NK-92 (cell line): ENCODE measurements around the gene NOP10.
"Not testable (repeated sequence)": the region's sequence is repeated elsewhere in the genome, so short reads cannot be mapped to it uniquely, and the experiment has no call there.

ENCODE experiments used
- DNase-seq: peaks from one replicate; lab custom pipeline; 2025; ENCODE audit not compliant: unreplicated experiment; lab: John Stamatoyannopoulos, UW

NOP10 gene

DNA sequence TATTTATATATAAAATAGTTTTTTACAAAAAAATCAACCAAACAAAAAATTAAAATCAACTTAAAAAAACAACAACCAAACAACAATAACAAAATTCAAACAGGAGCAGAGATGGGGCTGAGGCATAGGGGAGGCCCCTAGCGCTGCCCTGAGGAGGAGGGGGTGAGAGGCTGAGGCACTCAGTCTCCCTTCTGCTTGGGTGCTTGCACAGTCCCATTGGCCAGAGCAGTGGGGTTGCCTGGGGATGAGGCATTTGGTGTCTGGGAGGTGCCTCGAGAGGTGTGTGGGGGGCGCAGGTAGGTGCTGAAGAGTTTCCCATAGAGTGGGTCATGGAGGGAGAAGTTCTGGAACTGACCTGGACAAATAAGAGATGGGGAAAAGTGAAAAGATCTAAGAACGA lies 16.0 kb upstream of the NOP10 start:
- no peak for DNase-seq

DNA sequence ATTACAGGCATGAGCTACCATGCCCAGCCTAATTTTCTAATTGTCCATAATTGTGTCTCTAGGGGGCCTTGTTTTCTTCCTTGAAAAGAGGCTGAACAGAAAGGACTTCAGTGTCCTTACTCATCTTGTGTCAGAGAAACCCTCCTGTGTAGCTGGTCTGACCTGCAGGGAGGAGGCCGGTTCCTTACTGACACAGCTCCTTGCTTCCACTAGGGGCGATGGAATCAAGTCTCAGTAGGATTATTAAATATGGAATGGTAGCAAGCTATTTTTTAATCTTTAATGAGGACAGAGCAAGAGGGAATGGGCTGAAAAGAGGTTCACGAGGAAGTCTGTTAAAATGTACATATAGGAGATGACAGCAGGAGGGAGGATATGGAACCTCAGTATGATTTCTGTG lies 15.4 kb upstream of the NOP10 start:
- no peak for DNase-seq

DNA sequence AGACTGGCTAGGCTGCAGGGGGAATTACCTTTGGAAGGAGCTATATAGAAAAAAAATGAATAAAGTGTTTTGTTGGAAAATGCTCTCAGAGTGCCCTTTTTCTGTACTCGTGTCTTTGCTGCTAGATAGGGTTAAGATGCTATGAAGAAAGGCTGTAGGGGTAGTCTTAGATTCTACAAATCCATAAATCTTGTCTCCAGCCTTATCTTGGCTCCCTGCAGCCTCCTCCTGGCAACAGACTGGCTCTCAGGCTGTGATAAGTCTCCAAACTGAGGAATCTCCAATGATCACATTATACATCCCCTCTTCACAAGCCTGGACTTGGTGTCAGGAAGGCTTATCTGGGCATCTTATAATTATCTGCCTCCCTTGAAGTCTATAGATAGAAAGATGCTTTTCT lies 14.7 kb upstream of the NOP10 start:
- DNase-seq: no peak

DNA sequence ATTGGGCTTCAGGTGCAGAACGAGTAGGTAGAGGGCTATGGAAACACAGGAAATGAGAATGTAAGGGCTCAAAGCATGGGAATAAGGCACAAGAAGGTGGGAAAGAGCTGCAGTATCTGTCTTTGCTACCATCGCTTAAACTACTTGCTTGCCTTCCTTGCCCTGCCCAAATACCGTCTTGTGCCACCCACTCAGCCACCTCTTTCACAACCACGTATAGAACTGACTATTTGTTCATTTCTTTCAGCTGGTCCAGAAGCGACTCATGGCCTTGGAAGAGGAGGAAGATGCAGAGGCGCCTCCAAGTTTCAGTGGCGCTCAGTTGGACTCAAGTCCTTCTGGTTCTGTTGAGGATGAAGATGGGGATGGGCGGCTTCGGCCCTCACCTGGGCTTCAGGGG lies 12.3 kb upstream of the NOP10 start:
- DNase-seq: no peak

DNA sequence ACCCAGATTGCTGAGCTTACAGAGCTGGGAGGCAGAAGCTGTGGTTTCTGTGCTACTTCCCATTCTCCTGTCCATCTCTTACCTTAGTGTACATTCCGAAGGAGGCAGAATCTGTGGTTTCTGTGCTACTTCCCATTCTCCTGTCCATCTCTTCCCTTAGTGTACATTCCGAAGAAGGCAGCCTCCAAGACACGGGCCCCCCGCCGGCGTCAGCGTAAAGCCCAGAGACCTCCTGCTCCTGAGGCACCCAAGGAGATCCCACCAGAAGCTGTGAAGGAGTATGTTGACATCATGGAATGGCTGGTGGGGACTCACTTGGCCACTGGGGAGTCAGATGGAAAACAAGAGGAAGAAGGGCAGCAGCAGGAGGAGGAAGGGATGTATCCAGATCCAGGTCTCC lies 11.3 kb upstream of the NOP10 start:
- DNase-seq: no peak

DNA sequence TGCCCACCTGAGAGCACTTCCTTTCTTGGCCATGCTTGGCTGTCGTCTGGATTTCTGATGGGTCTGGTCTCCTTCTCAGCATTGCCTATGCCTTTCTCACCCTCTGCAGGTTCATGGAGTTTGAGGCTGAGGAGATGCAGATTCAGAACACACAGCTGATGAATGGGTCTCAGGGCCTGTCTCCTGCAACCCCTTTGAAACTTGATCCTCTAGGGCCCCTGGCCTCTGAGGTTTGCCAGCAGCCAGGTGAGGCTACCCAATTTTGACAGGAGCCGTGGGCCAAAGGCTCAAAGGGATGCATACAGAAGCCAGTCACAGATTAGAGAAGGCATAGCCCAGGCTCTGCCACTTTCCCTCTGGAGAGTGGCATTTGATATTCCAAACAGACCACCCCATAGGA lies 10.7 kb upstream of the NOP10 start:
- DNase-seq: no peak

DNA sequence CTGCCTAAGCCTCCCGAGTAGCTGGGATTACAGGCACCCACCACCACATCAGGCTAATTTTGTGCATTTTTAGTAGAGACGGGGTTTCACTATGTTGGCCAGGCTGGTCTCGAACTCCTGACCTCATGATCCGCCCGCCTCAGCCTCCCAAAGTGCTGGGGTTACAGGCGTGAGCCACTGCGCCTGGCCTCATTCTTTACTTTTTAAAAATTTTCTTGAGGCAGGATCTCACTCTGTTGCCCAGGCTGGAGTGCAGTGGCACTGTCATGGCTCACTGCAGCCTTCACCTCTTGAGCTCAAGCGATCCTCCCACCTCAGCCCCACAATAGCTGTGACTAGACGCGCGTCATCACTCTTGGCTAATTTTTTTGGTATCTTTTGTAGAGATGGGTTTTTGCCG lies 10.1 kb upstream of the NOP10 start:
- not testable (repeated sequence) for DNase-seq

DNA sequence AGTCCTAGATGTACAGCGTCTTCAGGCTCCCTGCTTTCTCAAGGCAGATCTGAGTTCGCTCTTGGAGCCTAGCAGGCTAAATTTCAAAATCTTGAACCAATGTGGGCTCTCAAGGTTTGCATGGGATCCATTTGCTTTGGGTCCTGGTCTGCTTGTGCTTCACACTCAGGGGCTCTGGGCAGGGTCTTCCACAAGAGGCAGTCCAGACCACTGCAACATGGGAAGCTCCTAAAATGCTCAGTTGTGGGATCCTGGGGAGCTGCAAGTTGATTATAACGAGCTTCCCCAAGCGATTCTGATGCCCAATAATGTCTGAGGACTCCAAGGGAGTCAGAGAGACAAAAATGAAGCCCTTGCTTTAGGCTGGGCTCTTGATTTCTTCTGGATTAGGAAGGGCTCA lies 6.8 kb upstream of the NOP10 start:
- no peak for DNase-seq

DNA sequence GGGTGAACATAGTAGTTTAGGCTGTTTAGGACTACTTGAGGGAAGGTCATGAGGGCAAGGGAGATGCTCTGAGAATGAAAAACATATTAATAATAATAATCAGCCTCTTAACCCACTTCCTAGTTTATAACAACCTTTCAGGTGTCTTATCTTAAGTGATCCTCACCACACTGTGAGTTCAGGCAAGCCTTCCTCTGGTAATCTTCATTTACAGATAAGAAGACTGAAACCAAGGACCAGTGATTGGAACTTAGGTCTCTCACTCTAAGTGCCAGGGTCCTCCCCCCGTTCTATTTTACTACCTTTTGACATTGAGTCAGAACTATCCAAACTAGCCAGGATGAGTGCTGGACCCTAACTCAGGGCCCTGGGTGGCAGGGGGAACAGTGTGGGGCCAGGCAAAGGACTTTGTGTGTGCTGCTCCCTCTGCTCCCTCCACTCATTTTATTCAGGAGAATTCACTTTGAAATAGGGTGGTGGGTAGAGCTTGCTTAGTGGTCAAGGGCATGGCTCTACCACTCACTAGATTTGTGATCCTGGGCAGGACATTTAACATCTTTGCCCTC lies 5.9 kb upstream of the NOP10 start:
- DNase-seq: no peak

DNA sequence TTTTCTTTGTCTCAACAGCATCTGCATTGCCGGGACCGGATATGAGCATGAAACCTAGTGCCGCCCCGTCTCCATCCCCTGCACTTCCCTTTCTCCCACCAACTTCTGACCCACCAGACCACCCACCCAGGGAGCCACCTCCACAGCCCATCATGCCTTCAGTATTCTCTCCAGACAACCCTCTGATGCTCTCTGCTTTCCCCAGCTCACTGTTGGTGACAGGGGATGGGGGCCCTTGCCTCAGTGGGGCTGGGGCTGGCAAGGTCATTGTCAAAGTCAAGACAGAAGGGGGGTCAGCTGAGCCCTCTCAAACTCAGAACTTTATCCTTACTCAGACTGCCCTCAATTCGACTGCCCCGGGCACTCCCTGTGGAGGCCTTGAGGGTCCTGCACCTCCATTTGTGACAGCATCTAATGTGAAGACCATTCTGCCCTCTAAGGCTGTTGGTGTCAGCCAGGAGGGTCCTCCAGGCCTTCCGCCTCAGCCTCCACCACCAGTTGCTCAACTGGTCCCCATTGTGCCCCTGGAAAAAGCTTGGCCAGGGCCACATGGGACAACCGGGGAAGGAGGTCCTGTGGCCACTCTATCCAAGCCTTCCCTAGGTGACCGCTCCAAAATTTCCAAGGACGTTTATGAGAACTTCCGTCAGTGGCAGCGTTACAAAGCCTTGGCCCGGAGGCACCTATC lies 5.2 kb upstream of the NOP10 start:
- no peak for DNase-seq

DNA sequence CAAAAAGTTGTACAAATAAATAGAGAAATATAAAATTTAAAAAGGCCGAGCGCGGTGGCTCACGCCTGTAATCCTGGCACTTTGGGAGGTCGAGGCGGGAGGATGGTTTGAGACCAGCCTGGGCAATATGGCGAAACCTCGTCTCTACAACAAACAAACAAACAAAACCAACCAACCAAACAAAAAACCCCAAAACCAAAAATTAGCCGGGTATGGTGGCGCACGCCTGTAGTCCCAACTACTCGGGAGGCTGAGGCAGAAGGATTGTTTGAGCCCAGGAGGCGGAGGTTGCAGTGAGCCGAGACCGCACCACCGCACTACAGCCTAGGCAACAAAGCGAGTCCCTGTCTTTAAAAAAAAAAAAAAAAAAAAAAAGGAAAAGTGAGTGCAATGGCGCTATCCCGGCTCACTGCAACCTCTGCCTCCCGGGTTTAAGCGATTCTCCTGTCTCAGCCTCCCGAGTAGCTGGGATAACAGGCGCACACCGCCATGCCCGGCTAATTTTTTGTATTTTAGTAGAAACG lies 661 bp downstream of the NOP10 start:
- DNase-seq: not testable (repeated sequence)

DNA sequence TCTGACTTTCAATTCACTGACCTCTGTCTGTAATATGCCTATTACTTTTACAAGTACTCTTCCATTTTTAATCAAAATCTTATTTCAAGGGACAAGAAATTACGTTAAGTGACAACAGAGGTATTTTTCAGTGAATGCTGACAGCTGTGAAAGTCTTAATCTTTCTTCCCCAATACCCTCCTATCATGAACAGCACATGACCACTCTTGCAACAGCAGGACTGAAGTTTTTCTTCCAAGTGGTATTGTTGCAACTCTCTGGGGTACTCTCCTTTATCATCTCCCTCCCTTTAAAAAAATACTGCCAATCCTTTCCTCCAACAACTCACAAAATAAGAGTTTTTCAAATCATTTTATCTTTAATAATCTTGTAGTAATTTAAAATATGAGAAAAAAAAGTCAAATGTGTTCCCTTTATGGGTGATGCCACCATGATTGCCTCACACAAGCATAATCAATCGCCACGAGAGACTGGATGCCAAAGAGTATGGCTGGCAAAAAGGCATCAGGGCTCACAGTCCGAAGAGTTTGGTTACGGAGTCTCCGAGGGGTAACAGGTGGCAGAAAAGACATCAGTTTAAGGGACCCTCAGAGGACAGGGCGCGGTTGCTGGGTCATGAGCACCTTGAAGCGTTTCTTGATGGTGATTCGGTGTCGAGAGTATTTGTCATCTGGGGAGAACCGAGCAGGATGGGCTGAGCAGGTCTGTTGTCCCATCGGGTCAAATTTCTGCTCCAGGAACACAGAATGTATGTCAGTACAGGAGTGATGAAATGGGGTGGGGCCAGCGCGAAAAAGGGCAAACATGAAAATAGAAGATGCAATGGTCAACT lies 1.3 kb downstream of the NOP10 start:
- no peak for DNase-seq

DNA sequence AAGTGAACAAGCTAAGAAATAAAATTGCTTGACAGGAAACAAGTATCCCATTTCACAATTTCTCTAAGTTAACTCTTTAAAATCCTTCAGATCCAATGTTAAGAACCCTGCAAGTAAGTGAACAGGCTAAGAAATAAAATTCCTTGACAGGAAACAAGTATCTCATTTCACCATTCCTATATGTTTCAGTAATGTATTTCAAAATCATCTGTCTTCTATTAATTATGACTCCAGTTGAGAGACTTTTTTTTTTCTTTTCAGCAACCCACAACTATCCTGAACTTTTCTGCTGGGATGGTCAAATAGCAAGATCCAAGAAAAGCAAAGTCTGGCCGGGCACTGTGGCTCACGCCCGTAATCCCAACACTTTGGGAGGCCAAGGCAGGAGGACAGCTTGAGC lies 3.0 kb downstream of the NOP10 start:
- no peak for DNase-seq

DNA sequence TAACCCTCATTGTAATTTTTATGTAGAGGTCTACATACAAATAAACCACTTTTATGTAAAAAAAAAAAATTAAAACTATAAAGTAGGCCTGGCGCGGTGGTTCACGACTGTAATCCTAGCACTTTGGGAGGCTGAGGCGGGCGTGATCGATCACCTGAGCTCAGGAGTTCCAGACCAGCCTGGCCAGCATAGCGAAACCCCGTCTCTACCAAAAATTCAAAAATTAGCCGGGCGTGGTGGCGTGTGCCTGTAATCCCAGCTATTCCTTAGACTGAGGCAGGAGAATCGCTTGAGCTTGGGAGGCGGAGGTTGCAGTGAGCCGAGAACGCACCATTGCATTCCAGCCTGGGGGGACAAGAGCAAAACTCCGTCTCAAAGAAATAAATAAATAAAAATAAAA lies 4.6 kb downstream of the NOP10 start:
- no peak for DNase-seq

DNA sequence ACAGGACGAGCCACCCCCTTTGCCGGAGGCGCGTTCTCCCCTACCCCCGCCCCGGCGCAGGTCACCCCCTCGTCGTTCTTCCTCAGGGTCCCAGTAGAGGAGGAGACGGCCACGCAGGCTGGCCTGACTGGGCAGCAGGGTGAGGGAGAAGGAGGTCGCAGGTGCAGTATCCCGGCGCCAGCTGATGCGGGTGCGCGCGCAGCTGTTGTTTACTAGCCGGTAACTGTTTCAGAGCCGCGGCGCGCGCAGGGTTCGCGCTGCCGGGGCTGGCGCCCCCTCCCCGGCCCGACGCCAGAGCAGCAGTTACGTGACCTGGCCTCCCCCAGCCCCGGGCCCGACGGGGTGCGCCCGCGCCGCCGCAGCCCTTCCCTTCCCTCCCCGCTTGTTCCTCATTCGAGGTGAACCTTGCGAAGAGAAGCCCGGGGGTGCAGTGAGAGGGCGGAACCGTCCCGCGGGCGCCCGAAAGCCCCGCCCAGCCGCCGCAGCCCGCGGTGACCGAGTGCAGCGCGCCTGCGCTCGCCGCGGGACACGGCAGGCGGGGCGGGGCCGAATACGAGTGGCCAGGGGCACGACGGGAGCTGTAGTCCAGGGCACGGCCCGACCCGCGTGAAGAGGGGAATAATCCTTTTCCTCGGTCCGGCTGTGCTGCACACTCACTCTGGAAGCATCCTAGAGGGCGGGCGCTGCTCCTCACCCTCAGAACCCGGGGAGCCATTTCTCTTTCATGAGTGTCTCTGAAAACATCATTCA lies 5.2 kb downstream of the NOP10 start, which contains the start of gene SLC12A6:
TSS of gene SLC12A6 (minus strand) at position 225 of the 750 bp plus-strand sequence. CDS start 1,101 bp downstream, outside the sequence.
- peak; percentile 55 for DNase-seq

DNA sequence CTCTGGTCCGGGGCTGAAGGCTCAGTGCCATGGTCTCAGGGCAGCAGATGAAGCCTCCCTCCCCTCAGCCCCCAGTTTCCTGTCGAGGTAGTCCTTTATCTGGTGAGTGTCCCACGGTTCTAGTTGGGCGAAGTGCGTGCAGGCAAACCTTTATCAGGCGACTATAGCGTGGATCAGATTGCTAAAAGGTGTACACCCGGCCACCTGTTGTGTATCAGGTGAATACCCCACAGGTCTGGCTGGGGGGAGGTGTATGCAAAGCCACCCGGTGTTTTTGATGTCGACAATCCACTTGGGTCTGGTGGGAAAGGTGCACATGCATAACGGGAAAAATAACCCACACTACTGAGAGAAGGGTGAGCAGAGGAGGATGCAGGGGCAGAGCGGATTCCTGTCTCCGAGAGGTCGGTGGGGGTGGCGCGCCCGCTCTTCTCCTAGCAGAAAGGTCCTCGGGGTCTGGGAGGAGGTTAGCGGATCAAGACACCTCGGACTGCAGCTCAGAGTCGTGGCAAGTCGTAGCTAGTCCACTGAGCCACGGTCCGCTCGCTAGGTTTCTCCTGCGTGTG lies 5.9 kb downstream of the NOP10 start:
- DNase-seq: no peak

DNA sequence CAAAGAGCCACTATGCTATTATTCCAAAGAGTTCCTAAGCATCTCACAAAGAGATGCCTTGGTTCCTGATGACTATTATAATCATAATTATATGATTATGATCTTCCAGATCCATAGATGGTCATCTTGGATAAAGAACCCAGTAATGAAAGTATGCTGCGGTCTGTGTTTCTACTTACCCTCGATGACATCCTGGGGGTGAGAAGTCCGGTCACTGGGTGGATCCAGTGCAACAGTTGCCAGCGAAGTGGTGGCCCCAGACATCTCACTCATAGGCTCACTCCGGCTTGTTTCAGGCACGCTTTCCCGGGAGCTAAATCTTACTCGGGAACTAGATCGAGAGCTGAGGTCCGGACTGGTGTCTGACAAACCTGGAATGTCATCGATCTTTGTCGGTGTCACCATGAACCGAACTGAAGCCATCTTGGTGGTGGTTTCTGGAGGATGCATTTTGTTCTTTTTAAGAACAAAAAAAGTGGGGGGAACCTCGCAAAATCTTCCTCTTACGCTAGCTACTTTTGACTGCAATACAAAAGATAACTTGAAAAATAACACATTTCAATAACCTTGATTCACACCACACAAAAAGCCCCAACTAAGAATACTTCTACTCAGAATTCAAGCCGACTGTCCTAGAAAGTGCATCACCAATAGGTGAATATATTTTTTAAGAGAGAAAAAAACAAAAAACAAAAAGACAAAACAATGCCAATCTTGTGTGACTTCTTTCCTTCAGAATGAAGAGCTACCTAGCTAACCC lies 6.5 kb downstream of the NOP10 start:
- DNase-seq: no peak

DNA sequence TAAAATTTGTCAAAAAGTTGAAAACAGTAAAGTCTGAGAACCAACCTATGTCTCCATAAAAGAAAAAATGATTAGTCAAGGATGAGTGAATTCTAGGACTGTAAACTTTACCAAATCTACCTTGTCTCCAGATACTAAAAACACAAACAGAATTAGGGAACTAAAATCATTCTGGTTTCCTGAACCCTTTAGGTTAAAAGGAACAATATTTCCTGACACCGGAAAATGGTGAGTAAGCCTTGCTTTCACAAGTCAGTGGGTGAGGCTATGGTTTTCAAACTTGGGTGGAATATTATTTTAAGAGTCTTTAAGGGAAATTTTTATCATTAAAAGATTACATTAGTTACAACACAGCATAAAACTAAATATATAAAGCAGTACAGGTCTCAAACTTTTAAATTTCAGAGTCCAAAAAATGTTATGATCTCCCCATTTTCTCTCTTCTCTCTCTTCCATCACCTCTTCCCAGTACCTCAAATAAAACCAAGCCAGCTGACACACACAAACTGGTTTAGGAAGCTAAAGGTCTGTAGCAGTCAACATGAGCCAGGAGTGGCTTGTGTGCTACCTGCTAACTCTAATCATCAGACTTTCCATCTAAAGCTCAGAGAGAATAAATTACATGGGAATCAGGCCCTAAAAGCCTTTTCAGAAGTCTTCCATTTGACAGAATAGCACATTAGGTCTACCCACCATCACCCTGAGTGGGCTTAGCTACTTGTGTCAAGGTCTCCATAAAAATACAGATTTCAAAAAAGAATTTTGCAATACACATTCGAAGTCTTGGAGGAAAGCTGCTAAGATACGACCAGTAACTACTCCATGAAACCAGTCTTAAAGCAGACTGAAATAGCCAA lies 7.5 kb downstream of the NOP10 start:
- DNase-seq: no peak

DNA sequence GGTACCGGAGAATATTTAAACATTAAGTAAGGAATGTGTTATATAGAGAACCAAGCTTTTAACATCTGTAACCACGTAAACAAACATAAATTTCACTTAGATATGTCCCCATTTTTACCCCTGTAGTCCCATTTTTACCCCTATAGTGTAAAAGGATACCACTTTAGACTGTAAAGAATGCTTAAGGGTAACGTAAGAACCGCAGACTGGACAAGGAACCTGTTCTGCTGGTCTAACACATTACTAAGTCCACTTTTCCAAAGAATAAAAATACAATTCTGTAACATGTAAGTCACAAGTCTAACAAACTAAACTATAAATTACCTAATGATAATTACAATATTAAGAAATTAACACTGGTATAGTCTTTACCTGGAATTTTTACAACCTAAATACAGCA lies 8.3 kb downstream of the NOP10 start:
- no peak for DNase-seq
